Prostate gland (tissue), 2 donors: ENCODE data around the gene FAM83F. TPM values are rescaled to one million over a fixed set of nuclear protein-coding genes. Genes with fewer than 3 reads are reported as not detected.
A peak's percentile ranks its signal among the peaks of the same experiment; 100 is the strongest.

Source experiments
- DNase-seq: peaks from one replicate; pipeline ENCODE4 v3.0.0-alpha.2; 2019; ENCODE audit warnings: low spot score
- H3K27ac ChIP-seq, 2 donors: fragments of 200-600 bp; sonication (generic); 2 replicates each; pipeline ENCODE4 v1.5.1; 2017 to 2019
- H3K27me3 ChIP-seq: fragments of 200-600 bp; sonication (generic); replicated peaks from 2 replicates; pipeline ENCODE4 v1.5.1; 2019; ENCODE audit not compliant: insufficient read depth
- H3K36me3 ChIP-seq, 2 donors: fragments of 200-600 bp; sonication (generic); 1 replicate in 1 of 2; 2 replicates in 1 of 2; pipeline versions ENCODE4 v1.5.1 to v1.8.1; 2017 to 2019
- H3K4me1 ChIP-seq: fragments of 200-600 bp; sonication (generic); replicated peaks from 2 replicates; pipeline ENCODE4 v1.5.1; 2019
- H3K4me3 ChIP-seq, 2 donors: fragments of 200-600 bp; sonication (generic); 2 replicates each; pipeline ENCODE4 v1.5.1; 2017 to 2019
- H3K9me3 ChIP-seq: fragments of 200-600 bp; sonication (generic); 2 replicates; pipeline ENCODE4 v1.5.1; 2017
- POLR2A ChIP-seq: fragments of 450-650 bp; IDR thresholded peaks from one replicate; pipeline ENCODE4 v1.6.1; 2016; ENCODE audit warnings: antibody characterized with exemption, mild to moderate bottlenecking
- POLR2AphosphoS5 ChIP-seq: sonication (generic); formaldehyde crosslinking; IDR thresholded peaks from one replicate; pipeline ENCODE4 v1.6.1; 2017; ENCODE audit warnings: antibody characterized with exemption
- WGBS: methylation state at CpG from one replicate; pipeline ENCODE4 v1.1.5; 2018; 5-methylcytosine and 5-hydroxymethylcytosine counted together
- intact Hi-C: fragments of 100-400 bp; cut with DNase I; formaldehyde crosslinking; loops from one replicate; pipeline ENCODE4 v1.14.2; 2022
- total RNA-seq, 2 donors: library from RNA; depleted of rRNA; stranded (reverse); fragments of >200 nt; gene quantifications; one replicate each; pipeline ENCODE4 v1.1.0, GENCODE V29; 2016
- TF ChIP-seq, protein P1 (sequence below), 4 experiments: fragments of 200-600 bp in 2 of 4; fragments of 450-650 bp in 2 of 4; sonication (generic) in 2 of 4; IDR thresholded peaks; 1 replicate in 3 of 4; 2 replicates in 1 of 4; pipeline ENCODE4 v1.5.1; 2016 to 2019; ENCODE audit warnings: antibody characterized with exemption in 4 of 4, mild to moderate bottlenecking in 2 of 4, moderate library complexity in 2 of 4

The FAM83F gene
- total RNA-seq, 2 donors from 2014 or later = 26.2 to 28.6 TPM

DNA sequence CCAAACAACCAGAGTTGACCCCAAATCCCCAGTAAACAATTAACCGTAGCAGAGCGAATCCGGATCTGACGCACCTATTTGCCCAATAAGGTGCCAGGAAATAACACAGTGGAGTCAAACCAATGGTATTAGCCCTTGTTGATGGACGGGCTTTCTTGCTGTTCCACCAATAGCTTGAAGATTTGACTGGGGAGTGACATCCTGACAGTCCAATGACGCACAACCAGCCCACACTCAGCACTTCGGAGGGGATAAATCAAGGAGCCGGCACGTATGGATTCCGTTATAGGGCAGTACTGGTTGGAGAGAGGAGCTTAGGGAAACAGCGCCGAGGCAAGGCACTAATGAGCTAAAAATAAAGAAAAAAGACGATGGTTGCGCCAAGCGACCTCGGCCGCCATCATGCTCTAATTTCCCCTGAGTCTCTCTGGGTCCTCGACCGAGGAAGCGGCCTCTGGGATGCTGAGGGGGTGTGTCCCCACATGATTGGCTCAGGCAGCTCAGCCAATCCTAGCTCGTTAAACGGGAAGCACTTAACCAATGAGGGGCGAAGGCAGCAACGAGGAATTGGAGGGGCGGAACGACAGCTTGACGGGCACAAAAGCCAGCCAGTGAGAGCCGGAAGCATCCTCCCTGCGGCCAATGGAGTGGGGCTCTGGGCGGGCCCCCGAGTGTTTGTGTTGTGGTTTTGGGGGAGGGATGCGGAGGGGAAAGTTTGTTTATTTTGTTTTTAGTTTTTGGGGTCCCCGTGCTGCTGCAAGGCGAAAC lies 49.5 kb downstream of the FAM83F start:
- peak; percentile 99 for DNase-seq
- TF ChIP-seq, protein P1, sequence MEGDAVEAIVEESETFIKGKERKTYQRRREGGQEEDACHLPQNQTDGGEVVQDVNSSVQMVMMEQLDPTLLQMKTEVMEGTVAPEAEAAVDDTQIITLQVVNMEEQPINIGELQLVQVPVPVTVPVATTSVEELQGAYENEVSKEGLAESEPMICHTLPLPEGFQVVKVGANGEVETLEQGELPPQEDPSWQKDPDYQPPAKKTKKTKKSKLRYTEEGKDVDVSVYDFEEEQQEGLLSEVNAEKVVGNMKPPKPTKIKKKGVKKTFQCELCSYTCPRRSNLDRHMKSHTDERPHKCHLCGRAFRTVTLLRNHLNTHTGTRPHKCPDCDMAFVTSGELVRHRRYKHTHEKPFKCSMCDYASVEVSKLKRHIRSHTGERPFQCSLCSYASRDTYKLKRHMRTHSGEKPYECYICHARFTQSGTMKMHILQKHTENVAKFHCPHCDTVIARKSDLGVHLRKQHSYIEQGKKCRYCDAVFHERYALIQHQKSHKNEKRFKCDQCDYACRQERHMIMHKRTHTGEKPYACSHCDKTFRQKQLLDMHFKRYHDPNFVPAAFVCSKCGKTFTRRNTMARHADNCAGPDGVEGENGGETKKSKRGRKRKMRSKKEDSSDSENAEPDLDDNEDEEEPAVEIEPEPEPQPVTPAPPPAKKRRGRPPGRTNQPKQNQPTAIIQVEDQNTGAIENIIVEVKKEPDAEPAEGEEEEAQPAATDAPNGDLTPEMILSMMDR (IDR thresholded peaks at IDR 0.05) = peak in 1 of 4 experiments; percentile 15
- TF ChIP-seq POLR2AphosphoS5 (peak; percentile 92), POLR2A (peak; percentile 51)
- Histone ChIP-seq H3K27ac (peak overlapping the region; percentile 91 to 92), H3K27me3 (no peaks in the 10 kb centered on the region), H3K4me3 (peak overlapping the region; percentile 61 to 81), H3K4me1 (peaks cover 15% of the 10 kb centered on the region), H3K9me3 (no peaks in the 10 kb centered on the region), H3K36me3 (no peaks in the 10 kb centered on the region)
- intact Hi-C loops = loop anchor here (5.0 to 10.0 kb wide), 3 partner anchors 133 to 512 kb away; partner anchors contain the start of genes RPS19BP1 and TNRC6B
- under 1% methylated on average over 32 of the region's 34 CpGs for WGBS

DNA sequence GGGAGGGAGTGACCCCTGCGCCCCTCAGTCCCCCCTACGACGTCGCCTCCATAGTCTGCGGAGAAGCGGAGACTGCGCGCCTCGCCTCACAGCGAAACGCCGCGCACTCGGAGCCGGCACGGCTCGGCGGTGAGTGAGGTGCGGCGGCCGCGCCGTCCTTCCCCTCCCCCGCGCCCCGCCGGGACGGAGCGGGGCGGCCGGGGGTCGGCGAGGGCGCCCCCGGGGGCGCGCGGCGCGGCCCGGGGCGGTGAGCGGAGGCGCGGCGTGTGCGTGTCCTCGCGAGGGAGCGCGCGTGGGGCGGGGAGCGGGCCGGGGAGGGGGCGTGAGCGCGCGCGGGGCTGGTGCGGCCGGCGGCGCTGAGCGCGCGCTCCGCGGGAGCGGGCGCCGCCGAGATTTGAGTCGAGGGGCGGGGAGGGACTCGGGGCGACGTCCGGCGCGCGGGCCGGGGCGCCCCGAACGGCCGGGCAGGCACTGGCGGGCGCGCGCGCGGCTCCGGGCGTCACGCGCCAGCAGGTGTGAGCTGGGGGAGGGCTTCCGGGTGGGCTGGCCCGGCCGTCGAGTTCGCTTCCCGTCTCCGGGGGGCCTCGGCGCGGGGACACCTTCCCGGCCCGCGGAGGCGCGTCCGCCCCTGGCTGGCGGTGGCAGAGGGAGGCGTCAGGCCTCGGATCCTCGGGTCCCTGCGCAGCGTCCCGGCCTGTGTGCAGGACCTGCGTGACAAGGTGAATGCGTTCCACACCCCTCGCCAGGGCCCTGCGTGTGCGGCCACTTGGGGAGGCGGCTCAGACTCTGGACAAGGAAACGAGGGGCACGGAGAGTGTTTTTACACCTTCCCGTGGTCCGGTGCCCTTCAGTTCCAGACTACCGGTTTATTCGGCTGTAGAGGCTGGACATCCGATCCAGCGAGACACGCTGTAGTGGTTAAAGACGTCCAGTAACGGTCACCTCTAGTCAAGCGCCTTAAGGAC lies 50.4 kb downstream of the FAM83F start:
- intact Hi-C loops = loop anchor here (1.0 to 10.0 kb wide), 4 partner anchors 132 to 513 kb away; partner anchors contain the start of genes RPS19BP1 and TNRC6B
- peak; percentile 30 for TF ChIP-seq POLR2A
- peak; percentile 15 for TF ChIP-seq POLR2AphosphoS5
- TF ChIP-seq, protein P1 (IDR thresholded peaks at IDR 0.05) = no peak
- H3K4me1 ChIP-seq = peaks cover 15% of the 10 kb centered on the region

DNA sequence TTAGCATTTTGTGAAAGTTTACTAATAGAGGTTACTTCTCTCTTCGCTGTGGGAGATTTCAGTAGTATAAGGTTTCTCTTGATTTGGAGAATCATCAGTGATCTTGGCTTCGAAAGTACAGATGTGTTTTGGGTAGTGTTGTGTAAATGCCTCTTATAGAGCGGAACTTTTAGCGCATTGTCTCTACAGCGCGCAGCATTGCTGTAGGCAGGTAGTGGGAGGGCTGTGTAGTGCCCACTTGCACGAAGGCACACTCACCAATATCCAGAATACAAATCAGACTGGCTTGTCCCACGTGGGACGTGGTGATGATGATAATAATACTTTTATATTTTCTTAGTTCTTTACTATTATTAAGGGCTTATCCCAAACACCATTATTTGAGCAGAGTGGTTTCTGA lies 51.4 kb downstream of the FAM83F start:
- peaks cover 10% of the 10 kb centered on the region for H3K4me1 ChIP-seq
- H3K27ac ChIP-seq = no peak overlapping the region
- H3K4me3 ChIP-seq = no peak overlapping the region
- intact Hi-C loops = loop anchor here (10.0 kb wide), 1 partner anchor 229 kb away; no protein-coding TSS in a partner anchor
- DNase-seq = no peak
- 78% methylated on average over 9 of the region's 9 CpGs for WGBS
- H3K36me3 ChIP-seq = no peaks in the 10 kb centered on the region
- H3K27me3 ChIP-seq = no peaks in the 10 kb centered on the region
- TF ChIP-seq, protein P1 (IDR thresholded peaks at IDR 0.05) = no peak
- TF ChIP-seq POLR2AphosphoS5 = no peak
- no peak for TF ChIP-seq POLR2A
- no peaks in the 10 kb centered on the region for H3K9me3 ChIP-seq

More for the DNA sequence above, 50.4 kb downstream of the FAM83F start:
- Histone ChIP-seq H3K4me3 (peak overlapping the region; percentile 61 to 81), H3K36me3 (no peaks in the 10 kb centered on the region), H3K9me3 (no peaks in the 10 kb centered on the region), H3K27ac (peak overlapping the region; percentile 91 to 92), H3K27me3 (no peaks in the 10 kb centered on the region)
- no peak for DNase-seq
- under 1% methylated on average over 89 of the region's 138 CpGs for WGBS

DNA sequence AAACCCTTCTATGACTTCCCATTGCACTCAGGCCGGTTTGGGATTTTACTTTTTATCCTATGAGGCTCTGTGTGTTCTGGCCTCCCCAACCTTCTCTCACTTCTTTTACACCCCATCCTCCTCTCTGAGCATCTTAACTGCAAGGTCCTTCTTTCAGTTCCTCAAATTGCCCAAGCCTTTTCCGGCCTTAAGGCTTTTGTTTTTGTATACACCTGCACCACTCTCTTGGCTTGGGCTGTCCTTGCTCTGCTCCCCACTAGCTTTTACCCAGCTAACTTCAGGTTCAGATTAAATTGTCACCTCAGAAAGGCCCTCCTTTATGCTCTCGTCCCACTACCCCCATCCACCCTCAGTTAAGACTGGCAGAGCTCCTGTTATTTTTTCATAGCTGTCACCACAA lies 55.5 kb downstream of the FAM83F start:
- Histone ChIP-seq H3K36me3 (no peaks in the 10 kb centered on the region), H3K27ac (no peak overlapping the region), H3K9me3 (no peaks in the 10 kb centered on the region), H3K27me3 (no peaks in the 10 kb centered on the region), H3K4me3 (no peak overlapping the region), H3K4me1 (no peaks in the 10 kb centered on the region)
- 80% methylated on average over 3 of the region's 3 CpGs for WGBS
- TF ChIP-seq, protein P1 (IDR thresholded peaks at IDR 0.05) = no peak
- no peak for TF ChIP-seq POLR2A
- no peak for TF ChIP-seq POLR2AphosphoS5
- intact Hi-C loops = no loop called here
- DNase-seq = no peak
